HL-60 (cell line): ENCODE measurements around the gene ATXN7L3.

ENCODE experiments used
- CTCF ChIP-seq: IDR thresholded peaks from one replicate; pipeline ENCODE4 v1.5.1; 2011; ENCODE audit warnings: low read length, control low read depth, inconsistent platforms; ENCODE audit not compliant: insufficient read depth
- GABPA ChIP-seq: IDR thresholded peaks from 2 replicates; pipeline ENCODE4 v1.6.1; 2012; ENCODE audit warnings: low read depth
- POLR2AphosphoS5 ChIP-seq: IDR thresholded peaks from 2 replicates; pipeline ENCODE4 v1.6.1; 2012; ENCODE audit warnings: low read depth

DNA sequence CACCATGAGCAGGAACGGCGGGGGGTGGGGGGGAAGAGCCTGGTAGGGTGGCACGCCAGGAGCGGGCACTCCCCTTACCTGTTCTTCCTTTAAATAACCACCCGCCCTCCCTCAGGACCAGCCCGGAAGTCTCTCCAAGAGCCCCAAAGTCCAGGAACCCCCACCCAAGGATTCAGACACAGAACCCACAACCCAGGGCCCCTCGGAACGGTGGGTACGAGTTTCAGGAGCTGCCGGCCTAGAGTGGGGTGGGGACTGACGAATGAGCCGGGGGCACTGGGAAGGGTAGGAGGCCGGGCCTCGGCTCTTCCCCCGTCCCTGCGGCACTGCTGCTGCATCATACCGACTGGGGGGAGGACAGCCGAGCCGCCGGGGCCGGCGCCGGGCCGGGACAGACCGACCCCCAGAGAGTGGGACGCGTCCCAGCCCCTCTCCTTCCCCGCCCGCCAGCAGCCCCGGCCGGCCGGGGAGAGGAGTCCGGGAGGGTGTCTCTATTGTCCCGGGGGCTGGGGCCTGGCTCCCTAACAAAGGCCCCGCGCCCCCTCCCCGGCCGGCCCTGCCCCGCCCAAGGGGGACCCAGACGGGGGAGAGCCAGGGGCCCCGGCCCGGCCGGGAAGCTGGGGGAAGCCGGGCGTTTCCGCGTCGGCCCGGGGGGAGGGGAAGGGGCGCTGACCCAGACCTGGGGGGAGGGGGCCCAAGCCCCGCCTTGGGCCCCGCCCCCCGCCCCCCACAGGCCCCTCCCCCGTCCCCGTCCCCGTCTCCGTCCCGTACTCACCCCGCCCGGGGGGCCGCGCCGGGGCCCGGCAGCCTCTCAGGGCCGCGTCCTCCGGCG is 747 bp downstream of the ATXN7L3 start:
- TF ChIP-seq CTCF (no peak), GABPA (no peak), POLR2AphosphoS5 (0 out of 2 replicates have a peak, but pooled peaks have one; percentile 0)
